Measurements from ENCODE around the gene SRPK1. TPM values are rescaled to one million over a fixed set of nuclear protein-coding genes. Genes with fewer than 3 reads are reported as not detected.
"Not testable (repeated sequence)": the region's sequence is repeated elsewhere in the genome, so short reads cannot be mapped to it uniquely, and the experiment has no call there.

SRPK1 gene
- polyA plus RNA-seq, 1 experiment, result 41.6 TPM

DNA sequence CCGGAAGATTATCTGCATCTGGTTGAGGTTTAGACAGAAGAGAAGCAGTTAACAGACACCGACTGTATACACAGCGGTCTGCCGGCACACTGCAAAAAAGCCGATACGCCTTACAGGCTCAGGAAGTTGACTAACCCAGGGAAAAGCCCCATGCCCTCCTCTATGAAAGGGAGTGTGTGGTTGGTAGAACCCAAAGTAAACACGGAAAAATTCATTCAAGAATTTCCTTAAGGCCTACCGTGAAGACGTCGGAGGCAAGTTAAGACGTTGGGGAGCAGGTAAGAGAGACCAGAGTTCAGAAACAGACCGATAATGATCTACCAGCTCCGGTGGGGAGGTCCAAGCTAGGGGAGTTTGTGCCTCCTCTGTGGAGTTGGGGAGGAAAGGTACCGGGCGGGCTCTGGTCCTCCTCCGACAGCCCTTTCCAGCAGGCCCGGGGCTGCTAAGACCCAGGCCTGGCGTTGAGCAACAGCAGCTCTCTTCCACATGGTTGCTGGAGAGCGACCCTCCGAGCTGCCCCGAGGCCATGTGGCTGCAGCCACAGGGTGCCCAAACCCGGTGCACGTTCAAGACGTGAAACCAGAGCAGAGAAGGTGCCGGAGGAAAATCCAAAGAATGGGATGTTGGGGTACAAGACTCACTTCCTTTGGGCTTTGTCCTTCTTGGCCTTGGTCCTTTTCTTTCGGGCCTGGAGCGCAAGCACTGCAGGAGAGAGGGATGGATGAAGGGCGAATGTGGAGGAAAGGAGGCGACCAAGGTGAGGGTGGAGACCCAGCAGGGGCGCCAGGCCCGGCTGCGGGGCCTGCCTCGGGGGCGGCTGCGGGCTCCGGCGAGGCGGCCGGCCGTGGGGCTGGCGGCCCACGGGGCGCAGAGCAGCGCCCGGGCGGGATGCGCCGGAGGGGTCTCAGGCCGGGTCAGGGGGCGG, 809 bp downstream of the SRPK1 start:
- H3K27ac ChIP-seq (ENCODE audit: low read depth, low read length), result peak overlapping the region; percentile 52
- CTCF ChIA-PET, result no interaction called here
- DNase-seq (ENCODE audit: low read depth, low spot score), result no peak
- no peaks in the 10 kb centered on the region for H3K27me3 ChIP-seq (ENCODE audit: control insufficient read depth, insufficient read depth, low read length)
- peak overlapping the region; percentile 87 for H3K4me3 ChIP-seq (ENCODE audit: low read depth, low read length)
- POLR2A ChIA-PET, result no interaction called here
- H3K9me3 ChIP-seq (ENCODE audit: control insufficient read depth, insufficient read depth, low read length), result no peaks in the 10 kb centered on the region
- TF ChIP-seq, protein P1, sequence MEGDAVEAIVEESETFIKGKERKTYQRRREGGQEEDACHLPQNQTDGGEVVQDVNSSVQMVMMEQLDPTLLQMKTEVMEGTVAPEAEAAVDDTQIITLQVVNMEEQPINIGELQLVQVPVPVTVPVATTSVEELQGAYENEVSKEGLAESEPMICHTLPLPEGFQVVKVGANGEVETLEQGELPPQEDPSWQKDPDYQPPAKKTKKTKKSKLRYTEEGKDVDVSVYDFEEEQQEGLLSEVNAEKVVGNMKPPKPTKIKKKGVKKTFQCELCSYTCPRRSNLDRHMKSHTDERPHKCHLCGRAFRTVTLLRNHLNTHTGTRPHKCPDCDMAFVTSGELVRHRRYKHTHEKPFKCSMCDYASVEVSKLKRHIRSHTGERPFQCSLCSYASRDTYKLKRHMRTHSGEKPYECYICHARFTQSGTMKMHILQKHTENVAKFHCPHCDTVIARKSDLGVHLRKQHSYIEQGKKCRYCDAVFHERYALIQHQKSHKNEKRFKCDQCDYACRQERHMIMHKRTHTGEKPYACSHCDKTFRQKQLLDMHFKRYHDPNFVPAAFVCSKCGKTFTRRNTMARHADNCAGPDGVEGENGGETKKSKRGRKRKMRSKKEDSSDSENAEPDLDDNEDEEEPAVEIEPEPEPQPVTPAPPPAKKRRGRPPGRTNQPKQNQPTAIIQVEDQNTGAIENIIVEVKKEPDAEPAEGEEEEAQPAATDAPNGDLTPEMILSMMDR (IDR thresholded peaks at IDR 0.05; ENCODE audit: low read depth, low read length), result no peak

DNA sequence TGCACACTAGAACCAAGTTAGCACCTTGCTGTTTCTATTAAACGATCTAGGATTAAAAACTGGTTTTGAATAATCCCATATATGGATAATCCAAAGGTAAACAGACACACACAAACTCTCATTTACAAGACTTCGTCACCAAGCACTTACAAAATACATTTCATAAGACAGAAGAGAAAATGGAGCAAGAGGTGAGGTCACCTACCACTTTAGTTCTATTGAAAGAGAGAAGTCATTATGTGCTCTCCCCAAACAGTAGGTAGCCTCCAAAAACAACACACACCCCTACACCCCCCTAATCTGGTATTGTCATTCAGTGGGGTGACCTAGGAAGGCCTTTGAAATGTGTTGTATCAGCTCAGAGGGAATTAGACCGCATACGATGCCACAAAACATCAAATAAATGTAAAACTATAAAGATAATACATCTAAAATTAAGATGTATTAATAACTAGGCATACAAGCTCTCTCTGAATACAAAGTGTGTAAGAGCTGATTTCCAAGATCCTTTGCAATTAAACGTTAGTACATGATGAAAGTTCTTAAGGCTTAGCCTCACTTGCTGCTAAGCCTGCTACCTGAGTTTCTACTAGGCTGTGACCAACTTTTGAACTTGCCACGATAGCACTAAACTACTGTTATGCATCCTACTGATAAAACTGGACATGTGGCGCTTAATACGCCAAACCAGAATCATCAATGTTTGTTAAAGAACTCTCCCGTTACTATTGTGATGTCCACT, 1.6 kb downstream of the SRPK1 start:
- peak overlapping the region; percentile 87 for H3K4me3 ChIP-seq (ENCODE audit: low read depth, low read length)
- H3K27me3 ChIP-seq (ENCODE audit: control insufficient read depth, insufficient read depth, low read length), result no peaks in the 10 kb centered on the region
- POLR2A ChIA-PET, result no interaction called here
- H3K9me3 ChIP-seq (ENCODE audit: control insufficient read depth, insufficient read depth, low read length), result no peaks in the 10 kb centered on the region
- CTCF ChIA-PET, result interaction anchor here (0.5 kb wide), 1 partner anchor 16 kb away, joined by 4 read pairs; no protein-coding TSS in a partner anchor
- TF ChIP-seq, protein P1 (IDR thresholded peaks at IDR 0.05; ENCODE audit: low read depth, low read length), result no peak
- no peak overlapping the region for H3K27ac ChIP-seq (ENCODE audit: low read depth, low read length)
- no peak for DNase-seq (ENCODE audit: low read depth, low spot score)

DNA sequence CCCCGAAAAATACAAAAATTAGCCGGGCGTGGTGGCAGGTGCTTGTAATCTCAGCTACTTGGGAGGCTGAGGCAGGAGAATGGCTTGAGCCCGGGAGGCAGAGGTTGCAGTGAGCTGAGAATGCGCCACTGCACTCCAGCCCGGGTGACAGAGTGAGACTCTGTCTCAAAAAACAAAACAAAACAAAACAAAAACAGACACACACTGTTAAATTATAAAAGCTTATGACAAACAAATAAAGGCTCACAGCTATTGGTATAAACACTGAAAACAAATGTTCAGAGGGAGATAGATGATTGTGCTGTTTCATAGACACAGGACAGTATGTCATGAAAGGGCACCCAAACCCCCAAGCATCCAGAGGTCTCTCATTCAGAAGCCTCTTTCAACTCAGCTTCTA, 4.0 kb downstream of the SRPK1 start:
- H3K4me3 ChIP-seq (ENCODE audit: low read depth, low read length); POLR2A ChIA-PET; H3K9me3 ChIP-seq (ENCODE audit: control insufficient read depth, insufficient read depth, low read length); DNase-seq (ENCODE audit: low read depth, low spot score); H3K27me3 ChIP-seq (ENCODE audit: control insufficient read depth, insufficient read depth, low read length); H3K27ac ChIP-seq (ENCODE audit: low read depth, low read length): not testable (repeated sequence)
- CTCF ChIA-PET, result interaction anchor here (1.0 kb wide), 1 partner anchor 179 kb away, joined by 3 read pairs; no protein-coding TSS in a partner anchor

DNA sequence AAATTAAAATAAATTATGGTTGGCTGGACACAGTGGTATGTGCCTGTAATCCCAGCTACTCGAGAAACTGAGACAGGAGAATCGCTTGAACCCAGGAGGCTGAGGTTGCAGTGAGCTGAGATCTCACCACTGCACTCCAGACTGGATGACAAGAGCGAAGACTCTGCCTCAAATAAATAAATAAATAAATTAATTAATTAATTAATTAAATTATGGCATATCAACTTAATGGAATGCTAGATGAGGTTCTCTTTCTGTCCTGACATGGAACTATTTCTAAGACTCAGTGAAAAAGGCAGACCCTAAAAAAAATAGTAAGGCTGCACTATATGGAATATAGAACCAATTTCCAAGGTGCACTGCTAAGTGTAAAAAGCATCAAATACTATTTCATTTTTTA, 4.8 kb downstream of the SRPK1 start:
- ChIA-PET POLR2A (no interaction called here), CTCF (interaction anchor here (1.0 kb wide), 1 partner anchor 180 kb away, joined by 3 read pairs; no protein-coding TSS in a partner anchor)
- TF ChIP-seq, protein P1 (IDR thresholded peaks at IDR 0.05; ENCODE audit: low read depth, low read length), result no peak
- no peak for DNase-seq (ENCODE audit: low read depth, low spot score)
- no peaks in the 10 kb centered on the region for H3K27me3 ChIP-seq (ENCODE audit: control insufficient read depth, insufficient read depth, low read length)
- no peak overlapping the region for H3K4me3 ChIP-seq (ENCODE audit: low read depth, low read length)
- peaks cover 3% of the 10 kb centered on the region; the same call in 1 of the 2 replicates for H3K9me3 ChIP-seq (ENCODE audit: control insufficient read depth, insufficient read depth, low read length)
- H3K27ac ChIP-seq (ENCODE audit: low read depth, low read length), result no peak overlapping the region

DNA sequence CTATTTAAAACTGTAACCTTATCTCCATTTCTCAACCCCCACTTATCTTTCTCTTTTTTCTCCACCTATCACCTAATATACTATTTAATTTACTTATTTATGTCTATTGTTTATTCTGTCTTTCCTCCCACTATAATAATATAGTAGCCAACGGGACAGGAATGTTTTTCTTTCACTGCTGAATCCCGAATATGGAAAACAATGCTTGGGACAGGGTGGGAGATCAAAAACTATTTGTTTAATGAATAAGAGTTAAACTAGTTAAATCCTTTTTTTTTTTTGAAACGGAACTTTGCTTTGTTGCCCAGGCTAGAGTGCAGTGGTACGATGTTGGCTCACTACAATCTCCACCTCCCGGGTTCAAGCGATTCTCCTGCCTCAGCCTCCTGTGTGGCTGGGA, 6.4 kb downstream of the SRPK1 start:
- TF ChIP-seq, protein P1 (IDR thresholded peaks at IDR 0.05; ENCODE audit: low read depth, low read length), result no peak
- H3K4me3 ChIP-seq (ENCODE audit: low read depth, low read length), result no peak overlapping the region
- no peak for DNase-seq (ENCODE audit: low read depth, low spot score)
- ChIA-PET POLR2A (no interaction called here), CTCF (interaction anchor here (0.6 kb wide), 1 partner anchor 182 kb away, joined by 4 read pairs; no protein-coding TSS in a partner anchor)
- H3K9me3 ChIP-seq (ENCODE audit: control insufficient read depth, insufficient read depth, low read length), result peaks cover 10% of the 10 kb centered on the region
- H3K27ac ChIP-seq (ENCODE audit: low read depth, low read length), result no peak overlapping the region
- no peaks in the 10 kb centered on the region for H3K27me3 ChIP-seq (ENCODE audit: control insufficient read depth, insufficient read depth, low read length)

All from AG04450 (cell line).